EL (cell line): ENCODE results near the gene EIF5.
A peak's percentile ranks its signal among the peaks of the same experiment; 100 is the strongest.

ENCODE experiments used
- DNase-seq: peaks from one replicate; pipeline ENCODE4 v3.0.0-alpha.2; 2016

The EIF5 gene

GRCh38 chr14:103333754-103334643 is at the start of gene EIF5:
TSS of gene EIF5 (plus strand) at chr14:103334237. CDS start at chr14:103335861, 1,624 bp downstream.
- DNase-seq = peak; percentile 98

DNA sequence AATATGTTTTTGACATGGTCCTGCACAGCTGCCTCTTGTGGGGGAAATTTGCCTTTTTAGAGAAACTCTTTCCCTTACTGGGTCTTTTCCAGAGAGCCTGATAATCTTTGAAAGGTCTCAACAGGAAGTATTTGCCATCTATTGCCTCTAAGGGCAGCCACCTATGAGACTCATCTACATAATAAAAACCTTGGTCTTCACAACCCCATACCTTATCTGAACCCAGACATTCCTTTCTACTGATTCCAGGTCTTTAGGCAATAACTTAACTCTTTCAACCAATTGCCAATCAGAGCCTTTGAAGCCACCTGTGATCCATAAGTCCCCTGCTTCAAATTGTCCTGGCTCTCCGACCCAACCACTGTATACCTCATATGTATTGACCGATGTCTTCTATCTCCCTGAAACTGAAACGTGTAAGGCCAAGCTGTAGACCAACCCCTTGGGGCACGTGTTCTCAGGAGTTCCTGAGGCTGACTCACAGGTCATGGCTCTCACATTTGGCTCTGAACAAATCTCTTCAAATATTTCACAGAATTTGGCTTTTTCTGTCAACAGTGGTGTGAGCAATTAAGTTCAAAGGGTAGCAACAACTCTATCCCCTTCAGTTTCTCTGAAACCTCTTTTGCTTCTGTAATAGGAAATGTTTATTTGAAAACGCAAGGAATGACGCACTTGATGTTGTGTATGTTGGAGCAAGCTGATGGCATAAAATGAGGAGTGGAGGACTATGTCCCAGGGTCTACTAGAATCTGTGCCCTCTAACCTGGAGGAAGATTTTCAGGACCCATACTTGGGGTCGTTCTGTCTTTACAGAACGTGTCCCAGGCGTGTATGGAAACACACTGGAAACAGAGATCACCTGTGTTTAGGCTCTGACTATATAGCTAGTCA is 49.2 kb upstream of the EIF5 start:
- peak; percentile 52 for DNase-seq

DNA sequence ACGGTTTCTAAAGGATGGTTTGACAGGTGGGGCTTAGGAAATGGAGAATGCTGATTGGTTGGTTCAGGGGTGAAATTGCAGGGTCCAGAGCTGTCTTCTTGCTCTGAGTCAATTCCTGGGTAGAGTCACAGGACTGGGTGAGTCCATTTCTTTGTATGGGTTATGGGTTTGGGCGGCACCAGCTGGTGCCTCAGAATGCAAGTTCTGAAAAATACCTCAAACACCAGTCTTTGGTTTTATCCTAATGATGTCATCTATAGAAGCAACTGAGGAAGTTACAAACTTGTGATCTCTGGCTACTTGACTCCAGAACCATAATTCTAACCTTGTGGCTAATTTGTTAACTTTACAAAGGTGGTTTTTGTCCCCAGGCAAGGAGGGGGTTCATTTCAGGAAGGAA is 47.6 kb upstream of the EIF5 start:
- no peak for DNase-seq

DNA sequence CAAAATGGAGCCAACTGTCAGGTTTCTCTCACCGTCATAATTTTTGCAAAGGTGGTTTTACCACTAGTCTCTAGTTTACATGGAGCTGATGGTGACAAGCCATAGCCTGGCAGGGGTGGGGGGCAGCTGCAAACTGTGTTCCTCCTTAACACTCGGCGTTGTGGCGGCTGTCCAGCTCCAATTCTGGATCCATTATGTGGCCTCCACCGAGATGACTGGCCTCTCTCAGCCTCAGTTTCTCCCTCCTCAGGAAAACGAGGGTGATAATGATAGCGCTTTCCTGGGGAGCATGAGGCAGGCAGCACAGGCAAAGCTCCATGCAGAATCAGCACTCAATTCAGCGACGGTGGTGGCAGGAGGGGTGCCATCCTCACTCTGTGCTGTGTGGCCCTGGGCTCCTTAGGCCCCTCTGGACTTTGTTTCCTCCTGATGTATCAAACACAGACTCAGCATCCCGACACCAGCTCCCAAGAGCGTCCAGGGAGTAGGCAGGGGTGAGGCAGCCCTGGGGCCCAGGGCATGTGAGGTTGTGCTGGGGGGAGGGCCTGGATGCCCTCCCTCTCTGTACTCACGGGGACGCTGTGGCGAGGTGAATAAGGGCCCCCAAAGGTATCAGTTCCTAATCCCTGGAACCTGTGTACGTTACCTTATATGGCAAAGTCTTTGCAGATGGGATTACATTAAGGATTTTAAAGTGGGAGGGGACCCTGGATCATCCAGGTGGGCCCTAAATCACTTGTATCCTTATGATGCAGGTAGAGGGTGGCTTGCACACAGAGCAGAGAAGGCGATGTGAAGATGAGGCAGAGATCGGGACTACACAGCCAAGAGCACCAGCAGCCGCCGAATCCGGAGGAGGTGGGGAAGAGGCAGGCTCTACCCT is 46.8 kb upstream of the EIF5 start:
- no peak for DNase-seq

- DNase-seq = no peak
Measured at GRCh38 chr14:103288076-103288766, 45.8 kb upstream of the EIF5 start.

GRCh38 chr14:103290056-103290455 is 44.0 kb upstream of the EIF5 start:
- DNase-seq = no peak

- DNase-seq = no peak
Measured at GRCh38 chr14:103290494-103290893, 43.5 kb upstream of the EIF5 start.

- no peak for DNase-seq
Measured at GRCh38 chr14:103290961-103291360, 43.1 kb upstream of the EIF5 start.

DNA sequence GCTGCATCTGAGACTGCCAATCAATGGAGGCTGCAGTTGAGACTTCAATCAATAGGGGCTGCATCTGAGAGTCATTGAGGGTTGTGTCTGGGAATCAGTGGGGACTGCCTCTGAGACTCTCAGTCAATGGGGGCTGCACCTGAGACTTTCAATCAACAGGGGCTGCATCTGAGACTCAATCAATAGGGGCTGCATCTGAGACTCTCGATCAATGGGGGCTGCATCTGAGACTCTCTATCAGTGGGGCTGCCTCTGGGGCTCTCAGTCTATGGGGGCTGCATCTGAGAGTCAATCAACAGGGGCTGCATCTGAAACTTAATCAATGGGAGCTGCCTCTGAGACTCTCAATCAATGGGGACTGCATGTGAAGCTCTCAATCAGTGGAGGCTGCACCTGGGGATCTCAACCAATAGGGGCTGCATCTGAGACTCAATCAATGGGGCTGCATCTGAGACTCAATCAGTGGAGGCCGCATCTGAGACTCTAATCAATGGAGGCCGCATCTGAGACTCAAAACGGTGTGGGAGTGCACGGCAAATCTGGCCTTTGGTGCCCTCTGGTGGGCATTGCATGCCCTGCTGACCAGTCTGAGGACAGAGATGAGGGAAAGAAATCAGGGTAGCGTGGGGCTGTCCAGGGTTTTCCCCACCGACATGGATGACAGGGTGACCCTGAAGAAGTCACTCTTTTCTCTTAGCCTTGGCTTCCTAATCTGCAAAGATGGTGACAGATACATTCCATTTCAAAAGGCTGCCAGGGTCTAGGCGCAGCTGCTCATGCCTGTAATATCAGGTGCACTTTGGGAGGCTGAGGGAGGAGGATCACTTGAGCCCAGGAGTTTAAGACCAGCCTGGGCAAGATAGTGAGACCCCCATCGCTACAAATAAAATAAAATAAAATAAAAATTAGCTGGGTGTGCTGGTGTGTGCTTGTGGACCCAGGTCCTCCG is 41.3 kb upstream of the EIF5 start:
- DNase-seq = peak; percentile 68

DNA sequence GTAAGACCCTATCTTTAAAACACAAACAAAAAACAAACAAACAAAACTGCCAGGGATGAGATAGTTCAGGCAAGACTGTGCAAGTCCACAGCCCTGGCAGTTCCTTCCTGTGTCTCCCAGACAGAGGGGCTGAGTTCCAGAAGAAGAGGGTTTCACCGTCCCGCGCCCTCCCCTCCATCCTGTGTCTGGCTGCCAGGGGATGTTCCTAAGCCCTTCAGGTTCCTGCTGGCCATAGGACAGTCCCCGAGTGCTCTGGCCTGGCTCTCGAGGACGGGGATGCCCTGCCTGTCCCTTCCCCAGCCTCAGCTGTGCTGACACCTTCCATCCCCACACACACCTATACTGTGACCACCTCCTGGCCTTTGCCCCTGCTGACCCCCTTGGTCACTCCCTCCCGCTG is 40.6 kb upstream of the EIF5 start:
- no peak for DNase-seq

DNA sequence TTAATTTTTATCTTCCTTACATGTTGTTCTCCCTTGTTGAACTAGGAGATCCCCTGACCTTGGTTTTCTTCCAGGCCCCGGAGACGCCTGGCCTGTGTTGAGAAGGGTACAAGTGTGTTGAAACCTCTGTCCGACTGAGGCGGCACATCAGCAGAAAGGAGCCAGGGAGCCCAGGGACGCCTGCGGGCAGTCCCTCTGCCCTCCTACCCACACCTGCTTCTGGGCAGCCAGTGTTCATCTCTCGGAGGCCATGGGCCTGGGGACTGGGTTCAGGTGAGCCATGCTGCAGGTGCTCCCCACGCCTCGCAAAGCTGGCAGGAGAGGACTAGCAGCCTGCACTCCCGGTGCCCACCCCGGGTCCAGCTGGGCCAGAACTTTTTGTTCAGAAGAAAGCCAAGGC is 39.9 kb upstream of the EIF5 start:
- no peak for DNase-seq

DNA sequence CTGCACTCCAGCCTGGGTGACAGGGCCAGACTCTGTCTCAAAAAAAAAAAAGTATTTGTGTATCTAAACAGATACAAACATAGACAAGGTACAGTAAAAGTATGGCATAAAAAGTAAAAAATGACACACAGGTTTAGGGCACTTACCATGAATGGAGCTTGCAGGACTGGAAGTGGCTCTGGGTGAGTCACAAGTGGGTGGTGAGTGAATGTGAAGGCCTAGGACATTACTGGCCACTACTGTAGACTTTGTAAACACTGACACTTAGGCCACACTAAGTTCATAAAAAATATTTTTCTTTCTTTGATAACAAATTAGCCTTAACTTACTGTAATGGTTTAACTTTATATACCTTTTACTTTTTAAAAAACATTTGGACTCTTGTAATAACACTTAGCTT is 38.0 kb upstream of the EIF5 start:
- peak; percentile 67 for DNase-seq

- no peak for DNase-seq
Measured at GRCh38 chr14:103296987-103297386, 37.0 kb upstream of the EIF5 start.

DNA sequence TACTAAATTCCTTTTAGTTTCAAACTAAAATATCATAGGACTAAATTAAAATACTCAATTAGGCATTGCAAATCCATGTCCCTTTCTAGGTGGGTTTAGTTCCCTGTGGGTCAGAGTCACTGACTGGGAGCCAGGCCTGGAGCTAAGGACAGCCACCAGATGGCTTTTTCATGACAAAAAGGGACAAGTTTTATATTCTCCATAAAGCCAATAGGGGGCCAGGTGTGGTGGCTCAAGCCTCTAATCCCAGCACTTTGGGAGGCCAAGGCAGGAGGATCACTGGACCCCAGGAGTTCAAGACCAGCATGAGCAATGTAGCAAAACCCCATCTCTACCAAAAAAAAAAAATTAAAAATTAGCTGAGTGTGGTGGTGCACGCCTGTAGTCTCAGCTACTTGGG is 35.4 kb upstream of the EIF5 start:
- DNase-seq = no peak

DNA sequence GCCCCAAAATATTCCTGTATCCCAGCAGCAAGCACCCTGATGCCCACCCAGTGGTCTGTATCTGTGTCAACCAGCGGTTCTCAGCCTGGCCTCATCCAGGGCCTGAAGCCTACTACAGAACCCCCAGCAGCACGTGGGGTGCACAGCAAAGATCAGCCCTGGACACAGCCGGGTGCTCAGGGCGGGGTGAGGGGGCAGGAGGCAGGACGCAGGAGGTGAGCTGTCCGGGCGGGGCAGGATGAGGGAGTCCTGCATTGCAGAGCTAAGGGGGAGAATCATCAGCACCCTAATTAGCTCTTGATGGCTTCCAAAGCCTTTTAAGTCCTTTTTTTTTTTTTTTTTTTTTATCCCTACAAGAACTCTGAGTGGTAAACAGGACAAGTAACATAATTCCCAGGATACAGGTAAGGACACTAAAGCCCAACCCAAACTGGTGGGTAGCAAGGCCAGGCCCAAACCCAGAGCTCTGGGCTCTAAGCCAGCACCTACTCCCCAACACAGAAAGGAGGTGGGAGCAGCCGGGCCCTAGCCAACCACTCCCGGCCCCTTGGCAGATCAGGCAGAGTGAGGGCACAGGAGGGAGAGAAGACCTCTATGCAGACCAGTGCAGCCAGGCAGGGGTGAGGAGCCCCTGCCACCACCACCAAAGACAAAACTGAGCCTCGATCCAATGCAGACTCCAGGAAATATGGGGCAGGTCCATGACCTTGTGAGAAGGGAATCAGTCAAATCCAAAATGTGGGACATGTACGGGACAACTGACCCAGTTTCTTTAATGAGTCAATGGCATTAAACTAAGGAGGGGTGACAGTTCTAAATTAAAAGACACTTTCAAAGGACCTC is 32.3 kb upstream of the EIF5 start:
- DNase-seq = no peak

- no peak for DNase-seq
Measured at GRCh38 chr14:103302966-103303365, 31.1 kb upstream of the EIF5 start.

GRCh38 chr14:103304706-103305105 is 29.3 kb upstream of the EIF5 start:
- no peak for DNase-seq

DNA sequence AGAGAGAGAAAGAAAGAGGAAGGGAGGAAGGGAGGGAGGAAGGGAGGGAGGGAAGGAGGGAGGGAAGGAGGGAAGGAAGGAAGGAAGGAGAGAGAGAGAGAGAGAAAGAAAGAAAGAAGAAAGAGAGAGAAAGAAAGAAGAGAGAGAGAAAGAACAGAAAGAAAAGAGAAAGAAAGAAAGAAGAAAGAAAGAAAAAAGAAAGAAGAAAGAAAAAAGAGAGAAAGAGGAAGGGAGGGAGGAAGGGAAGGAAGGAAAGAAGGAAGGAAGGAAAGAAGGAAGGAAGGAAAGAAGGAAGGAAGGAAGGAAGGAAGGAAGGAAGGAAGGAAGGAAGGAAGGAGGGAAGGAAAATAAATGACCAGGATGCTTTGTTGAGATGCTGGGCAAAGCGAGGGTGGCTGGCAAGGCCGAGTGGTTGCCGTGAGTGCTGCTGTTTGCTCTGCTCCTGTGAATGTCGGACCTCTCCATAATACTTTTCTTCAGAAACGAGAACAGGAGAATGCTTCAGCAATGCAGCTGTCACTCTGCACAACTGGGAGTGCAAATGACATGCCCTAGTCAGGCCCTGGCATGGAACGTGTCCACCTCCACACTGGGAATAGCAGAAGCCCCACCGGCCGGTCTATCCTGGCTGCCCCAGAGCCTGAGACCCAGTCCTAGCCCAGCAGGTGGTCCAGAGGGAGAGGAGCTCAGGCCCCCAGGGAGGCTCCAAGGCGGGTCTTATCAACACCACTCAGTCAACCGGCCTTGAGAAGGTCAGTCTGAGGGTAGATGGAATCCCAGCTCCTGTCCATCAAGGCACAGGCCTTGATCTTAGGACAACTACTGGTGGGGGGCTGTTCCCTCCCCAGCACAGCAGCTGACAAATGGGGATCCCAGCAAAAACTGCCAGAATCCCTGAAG is 25.1 kb upstream of the EIF5 start:
- DNase-seq = no peak

- no peak for DNase-seq
Measured at GRCh38 chr14:103310576-103311095, 23.4 kb upstream of the EIF5 start.
